ENCODE measurements around the gene PNMA6E.

PNMA6E gene

GRCh38 chrX:153353416-153353815, 47.7 kb downstream of the PNMA6E start:
- TF ChIP-seq ZFP3 (CRISPR knock-in tag; IDR thresholded peaks at IDR 0.05) (no peak), CSDC2 (CRISPR knock-in tag; IDR thresholded peaks at IDR 0.05) (no peak)
- ATAC-seq = peak; percentile 55

- ATAC-seq = no peak; the same call in 2 of the 3 replicates
Observed at GRCh38 chrX:153352858-153353257, 48.3 kb downstream of the PNMA6E start.

GRCh38 chrX:153351981-153352380, 49.2 kb downstream of the PNMA6E start:
- no peak for ATAC-seq

More at GRCh38 chrX:153352858-153353257, 48.3 kb downstream of the PNMA6E start:
- no peak for TF ChIP-seq POU6F1 (CRISPR knock-in tag; IDR thresholded peaks at IDR 0.05; ENCODE audit: borderline replicate concordance, low read depth)
- TF ChIP-seq ISL1 (CRISPR knock-in tag; IDR thresholded peaks at IDR 0.05) = no peak
- no peak for TF ChIP-seq TSHZ2 (CRISPR knock-in tag; IDR thresholded peaks at IDR 0.05)
- no peak for TF ChIP-seq CSDC2 (CRISPR knock-in tag; IDR thresholded peaks at IDR 0.05)
- TF ChIP-seq ARNTL (CRISPR knock-in tag; IDR thresholded peaks at IDR 0.05; ENCODE audit: borderline replicate concordance, low read depth) = no peak
- no peak for TF ChIP-seq BACH2 (CRISPR knock-in tag; IDR thresholded peaks at IDR 0.05; ENCODE audit: borderline replicate concordance)
- TF ChIP-seq ZNF565 (CRISPR knock-in tag; conservative IDR thresholded peaks at IDR 0.05; ENCODE audit: low read depth) = no peak
- TF ChIP-seq PATZ1 (CRISPR knock-in tag; IDR thresholded peaks at IDR 0.05; ENCODE audit: borderline replicate concordance) = no peak
- no peak for TF ChIP-seq GLIS3 (CRISPR knock-in tag; IDR thresholded peaks at IDR 0.05)
- no peak for TF ChIP-seq ZNF8 (CRISPR knock-in tag; IDR thresholded peaks at IDR 0.05)
- TF ChIP-seq CREB5 (CRISPR knock-in tag; IDR thresholded peaks at IDR 0.05; ENCODE audit: low read depth) = no peak
- no peak for TF ChIP-seq PPARA (CRISPR knock-in tag; IDR thresholded peaks at IDR 0.05; ENCODE audit: borderline replicate concordance)

More at GRCh38 chrX:153351981-153352380, 49.2 kb downstream of the PNMA6E start:
- TF ChIP-seq CSRNP3 (CRISPR knock-in tag; IDR thresholded peaks at IDR 0.05) = no peak
- TF ChIP-seq ISL1 (CRISPR knock-in tag; IDR thresholded peaks at IDR 0.05) = no peak
- TF ChIP-seq GLIS3 (CRISPR knock-in tag; IDR thresholded peaks at IDR 0.05) = no peak
- no peak for TF ChIP-seq TOX (CRISPR knock-in tag; IDR thresholded peaks at IDR 0.05; ENCODE audit: borderline replicate concordance)
- TF ChIP-seq TSHZ2 (CRISPR knock-in tag; IDR thresholded peaks at IDR 0.05) = no peak
- TF ChIP-seq ZC3H10 (CRISPR knock-in tag; IDR thresholded peaks at IDR 0.05) = no peak
- no peak for TF ChIP-seq BACH2 (CRISPR knock-in tag; IDR thresholded peaks at IDR 0.05; ENCODE audit: borderline replicate concordance)
